ENCODE measurements around the gene GTPBP3. TPM values are rescaled to one million over a fixed set of nuclear protein-coding genes. Genes with fewer than 3 reads are reported as not detected.

GTPBP3 gene
- total and polyA plus RNA-seq, 9 of the 15 experiments (the other 6 are each of a cell fraction or from before 2014, with no cell fraction given) = 4.9 to 124 (median 22.6) TPM

DNA sequence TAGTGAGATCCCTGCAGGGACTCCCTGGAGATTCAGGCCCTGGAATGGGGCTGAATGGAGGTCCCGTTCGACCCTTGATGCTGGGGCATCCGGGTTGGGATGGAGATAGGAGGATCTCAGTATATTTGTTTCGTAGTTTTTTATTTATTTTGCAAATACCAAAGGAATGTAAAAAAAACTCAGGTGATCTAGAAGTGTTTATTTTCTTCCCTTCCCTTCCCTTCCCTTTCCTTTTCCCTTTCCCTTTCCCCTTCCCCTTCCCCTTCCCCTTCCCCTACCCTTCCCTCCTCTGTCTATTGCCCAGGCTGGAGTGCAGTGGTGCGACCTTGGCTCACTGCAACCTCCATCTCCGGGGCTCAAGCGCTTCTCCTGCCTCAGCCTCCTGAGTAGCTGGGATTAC is 4.5 kb downstream of the GTPBP3 start:
- in situ Hi-C loops (cut with MboI) = no loop called here

DNA sequence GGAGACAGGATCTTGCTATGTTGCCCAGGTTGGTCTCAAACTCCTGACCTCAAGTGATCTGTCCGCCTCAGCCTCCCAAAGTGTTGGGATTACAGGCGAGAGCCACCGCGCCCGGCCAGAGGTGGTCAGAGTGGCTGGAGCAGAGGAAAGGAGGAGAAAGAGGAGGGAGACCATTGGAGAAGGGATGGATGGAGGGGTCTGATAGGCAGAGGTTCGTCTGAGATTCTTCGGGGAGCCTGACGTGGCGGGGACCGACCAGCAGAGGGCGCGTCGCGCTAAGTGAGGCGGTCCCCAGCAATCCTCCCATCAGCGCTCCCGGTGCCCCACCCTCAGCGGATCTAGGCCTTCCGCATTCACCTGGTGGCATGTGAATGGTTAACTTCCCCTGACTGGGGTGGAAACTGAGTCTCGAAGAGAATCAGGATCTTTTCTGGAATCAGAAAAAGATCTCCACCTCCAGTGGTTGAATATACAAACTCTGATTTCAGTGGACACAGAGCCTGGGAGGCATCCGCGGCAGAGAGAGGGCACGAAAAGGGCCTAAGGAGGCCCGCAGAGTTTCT is 8.8 kb downstream of the GTPBP3 start:
- ChIA-PET CTCF (ENCODE audit: low intra/inter-chr PET ratio) (interaction anchor here (0.5 to 1.5 kb wide), 4 partner anchors 37 to 47 kb away, joined by 3 to 5 read pairs (median 4); no protein-coding TSS in a partner anchor), POLR2A (interaction anchor here (0.9 to 2.1 kb wide), 2 partner anchors 11 to 102 kb away, joined by 3 to 7 read pairs; partner anchors contain the start of gene ANO8)
- Histone ChIP-seq H3K4me2 (ENCODE audit: insufficient read depth, low read length) (no peak overlapping the region), H4K20me1 (replicated peaks; ENCODE audit: control insufficient read depth, insufficient read depth, low read length) (0 out of 2 replicates have a peak, but pooled peaks cover 3% of the 10 kb centered on the region), H3K9me3 (replicated peaks; ENCODE audit: control insufficient read depth, insufficient read depth, low read depth, low read length) (no peaks in the 10 kb centered on the region), H3K79me2 (ENCODE audit: control insufficient read depth, insufficient read depth, low read length) (no peaks in the 10 kb centered on the region), H3K4me1 (replicated peaks in 1 of 2; ENCODE audit: control insufficient read depth in 2 of 2, insufficient read depth in 2 of 2, low read length in 2 of 2) (peaks cover 0 to 12% of the 10 kb centered on the region in 2 experiments; a peak in 1 of 5 replicates), H2AFZ (ENCODE audit: low read depth, low read length) (peak overlapping the region; percentile 68; the same call in 1 of the 2 replicates), H3K4me3 (no peak overlapping the region), H3K27me3 (ENCODE audit: control insufficient read depth in 2 of 2, insufficient read depth in 2 of 2, low read length in 2 of 2) (peaks cover 3 to 17% of the 10 kb centered on the region in 2 experiments; a peak in 3 of 5 replicates), H3K36me3 (ENCODE audit: control insufficient read depth, insufficient read depth, low read length) (peaks cover 6% of the 10 kb centered on the region; the same call in 1 of the 3 replicates), H3K27ac (ENCODE audit: extremely low read depth, low read depth, low read length) (no peak overlapping the region), H3K9me1 (ENCODE audit: control insufficient read depth, insufficient read depth, low read length) (no peaks in the 10 kb centered on the region), H3K9ac (ENCODE audit: insufficient read depth in 1 of 2, low read depth in 2 of 2, low read length in 2 of 2) (no peak overlapping the region)
- no TSS peak for BruUV-seq (replicated peaks)
- WGBS (ENCODE audit: insufficient coverage, low coverage, missing lambda C conversion rate) = 17% methylated on average over 17 of the region's 24 CpGs
- in situ Hi-C loops (cut with MboI) = loop anchor here (5.0 kb wide), 1 partner anchor 41 kb away; no protein-coding TSS in a partner anchor
- peak; percentile 99 for ATAC-seq
- peak; percentile 87 for FAIRE-seq
- intact Hi-C loops (cut with micrococcal nuclease) = loop anchor here (1.0 kb wide), 1 partner anchor 40 kb away; no protein-coding TSS in a partner anchor
- DNase-seq (ENCODE audit: extremely low read depth in 1 of 4, low spot score in 3 of 4) = peak; percentile 86 to 89 (median 88)
- TF ChIP-seq ZNF134 (CRISPR knock-in tag; conservative IDR thresholded peaks at IDR 0.05) = no peak
- TF ChIP-seq CXXC5 (CRISPR knock-in tag; IDR thresholded peaks at IDR 0.05) = peak; percentile 36; the same call in 1 of the 2 replicates
- TF ChIP-seq CREM (IDR thresholded peaks at IDR 0.05; ENCODE audit: low read depth) = peak; percentile 60; the same call in 1 of the 2 replicates
- no peak for TF ChIP-seq FOXA3 (CRISPR knock-in tag; conservative IDR thresholded peaks at IDR 0.05 in 1 of 2, IDR thresholded peaks at IDR 0.05 in 1 of 2)
- TF ChIP-seq ZNF717 (CRISPR knock-in tag; IDR thresholded peaks at IDR 0.05) = no peak
- TF ChIP-seq, protein P1, sequence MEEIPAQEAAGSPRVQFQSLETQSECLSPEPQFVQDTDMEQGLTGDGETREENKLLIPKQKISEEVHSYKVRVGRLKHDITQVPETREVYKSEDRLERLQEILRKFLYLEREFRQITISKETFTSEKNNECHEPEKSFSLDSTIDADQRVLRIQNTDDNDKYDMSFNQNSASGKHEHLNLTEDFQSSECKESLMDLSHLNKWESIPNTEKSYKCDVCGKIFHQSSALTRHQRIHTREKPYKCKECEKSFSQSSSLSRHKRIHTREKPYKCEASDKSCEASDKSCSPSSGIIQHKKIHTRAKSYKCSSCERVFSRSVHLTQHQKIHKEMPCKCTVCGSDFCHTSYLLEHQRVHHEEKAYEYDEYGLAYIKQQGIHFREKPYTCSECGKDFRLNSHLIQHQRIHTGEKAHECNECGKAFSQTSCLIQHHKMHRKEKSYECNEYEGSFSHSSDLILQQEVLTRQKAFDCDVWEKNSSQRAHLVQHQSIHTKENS (CRISPR knock-in tag; IDR thresholded peaks at IDR 0.05) = no peak
- peak; percentile 11; the same call in 1 of the 2 replicates for TF ChIP-seq SMARCA4 (IDR thresholded peaks at IDR 0.05)
- no peak for TF ChIP-seq ZNF232 (CRISPR knock-in tag; IDR thresholded peaks at IDR 0.05)
- TF ChIP-seq, protein P2, sequence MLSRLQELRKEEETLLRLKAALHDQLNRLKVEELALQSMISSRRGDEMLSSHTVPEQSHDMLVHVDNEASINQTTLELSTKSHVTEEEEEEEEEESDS (CRISPR knock-in tag; IDR thresholded peaks at IDR 0.05) = no peak
- peak in 1 of 2 experiments; percentile 73; a peak in 1 of 4 replicates for TF ChIP-seq RCOR1 (IDR thresholded peaks at IDR 0.05; ENCODE audit: borderline replicate concordance in 1 of 2, low read depth in 2 of 2, low read length in 2 of 2)

More for the DNA sequence above, 4.5 kb downstream of the GTPBP3 start:
- no peak for ATAC-seq
- TF ChIP-seq SRSF1 (IDR thresholded peaks at IDR 0.05; ENCODE audit: low read depth, low read length) = no peak
- TF ChIP-seq MAFG (tag; conservative IDR thresholded peaks at IDR 0.05) = no peak
- no peak for TF ChIP-seq BMI1 (IDR thresholded peaks at IDR 0.05; ENCODE audit: low read length)
- TF ChIP-seq EWSR1 (IDR thresholded peaks at IDR 0.05; ENCODE audit: borderline replicate concordance, low read depth, partially characterized antibody) = no peak
- TF ChIP-seq JUND (IDR thresholded peaks at IDR 0.05; ENCODE audit: borderline replicate concordance, low read depth, low read length) = no peak
- TF ChIP-seq JUND (tag; IDR thresholded peaks at IDR 0.05; ENCODE audit: borderline replicate concordance, low read depth, low read length) = no peak
- no peak for TF ChIP-seq ZNF324 (CRISPR knock-in tag; IDR thresholded peaks at IDR 0.05)
- TF ChIP-seq KDM4B (IDR thresholded peaks at IDR 0.05; ENCODE audit: borderline replicate concordance in 2 of 2, low read depth in 1 of 2) = no peak
- ChIA-PET POLR2A (no interaction called here), CTCF (ENCODE audit: low intra/inter-chr PET ratio) (no interaction called here)
- Histone ChIP-seq H3K9ac (ENCODE audit: insufficient read depth in 1 of 2, low read depth in 2 of 2, low read length in 2 of 2) (no peak overlapping the region), H3K4me2 (ENCODE audit: insufficient read depth, low read length) (no peak overlapping the region), H3K79me2 (ENCODE audit: control insufficient read depth, insufficient read depth, low read length) (peaks cover 16% of the 10 kb centered on the region), H4K20me1 (replicated peaks; ENCODE audit: control insufficient read depth, insufficient read depth, low read length) (no peaks in the 10 kb centered on the region; the same call in 1 of the 2 replicates), H2AFZ (ENCODE audit: low read depth, low read length) (no peak overlapping the region), H3K27me3 (ENCODE audit: control insufficient read depth in 2 of 2, insufficient read depth in 2 of 2, low read length in 2 of 2) (no peaks in the 10 kb centered on the region), H3K9me1 (ENCODE audit: control insufficient read depth, insufficient read depth, low read length) (no peaks in the 10 kb centered on the region), H3K27ac (ENCODE audit: extremely low read depth, low read depth, low read length) (no peak overlapping the region), H3K4me3 (no peak overlapping the region), H3K36me3 (ENCODE audit: control insufficient read depth, insufficient read depth, low read length) (peaks cover 24% of the 10 kb centered on the region; the same call in 1 of the 3 replicates), H3K4me1 (replicated peaks in 1 of 2; ENCODE audit: control insufficient read depth in 2 of 2, insufficient read depth in 2 of 2, low read length in 2 of 2) (peaks cover 7 to 44% of the 10 kb centered on the region in 2 experiments; a peak in 4 of 5 replicates), H3K9me3 (replicated peaks; ENCODE audit: control insufficient read depth, insufficient read depth, low read depth, low read length) (no peaks in the 10 kb centered on the region)
- no TSS peak for BruUV-seq (replicated peaks)
- FAIRE-seq = no peak
- 90% methylated on average over 6 of the region's 7 CpGs for WGBS (ENCODE audit: insufficient coverage, low coverage, missing lambda C conversion rate)
- no peak for DNase-seq (ENCODE audit: extremely low read depth in 1 of 4, low spot score in 3 of 4)
- intact Hi-C loops (cut with micrococcal nuclease) = no loop called here
